Epithelial cell of proximal tubule (primary cell): ENCODE data around the gene CCDC195. TPM values are rescaled to one million over a fixed set of nuclear protein-coding genes. Genes with fewer than 3 reads are reported as not detected.

Experiments
- DNase-seq: peaks from one replicate; pipeline ENCODE4 v3.0.0-alpha.2; 2011; ENCODE audit warnings: low read depth
- H3K4me3 ChIP-seq: 2 replicates; pipeline ENCODE4 v1.5.1; 2011; ENCODE audit warnings: low read depth, mild to moderate bottlenecking, low read length
- CTCF ChIP-seq: conservative IDR thresholded peaks from 2 replicates; pipeline ENCODE4 v1.5.1; 2012; ENCODE audit warnings: low read depth, mild to moderate bottlenecking, low read length
- total RNA-seq: library from RNA; depleted of rRNA; stranded (reverse); fragments of >200 nt; gene quantifications from 2 replicates; pipeline ENCODE4 v1.2.3, GENCODE V29; 2015

The CCDC195 gene
- total RNA-seq, 1 donor from 2014 or later, result not detected

DNA sequence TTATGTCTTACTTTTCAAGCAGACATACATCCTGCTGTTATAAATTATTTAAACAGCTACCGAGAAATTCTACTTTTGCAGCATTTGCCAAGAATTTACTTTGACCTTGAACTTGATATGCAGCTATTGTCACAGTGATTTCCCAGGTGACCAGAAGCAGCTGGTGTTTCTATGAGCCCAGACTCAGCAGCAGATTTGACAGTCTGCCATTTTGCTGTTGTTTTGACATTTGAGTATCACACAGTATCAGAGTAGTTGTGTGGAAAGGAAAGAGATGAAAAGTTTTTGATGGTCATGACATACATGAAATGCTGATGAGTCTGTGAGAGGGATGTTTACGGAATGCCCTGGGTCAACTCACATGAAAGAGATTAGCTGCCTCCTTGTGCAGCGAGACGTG is 6.6 kb upstream of the CCDC195 start:
- TF ChIP-seq CTCF, result no peak
- H3K4me3 ChIP-seq, result no peak overlapping the region
- DNase-seq, result no peak

- no peak overlapping the region for H3K4me3 ChIP-seq
- no peak for DNase-seq
- no peak for TF ChIP-seq CTCF
These were observed 6.1 kb upstream of the CCDC195 start for GRCh38 chr2:224722250-224722649.

DNA sequence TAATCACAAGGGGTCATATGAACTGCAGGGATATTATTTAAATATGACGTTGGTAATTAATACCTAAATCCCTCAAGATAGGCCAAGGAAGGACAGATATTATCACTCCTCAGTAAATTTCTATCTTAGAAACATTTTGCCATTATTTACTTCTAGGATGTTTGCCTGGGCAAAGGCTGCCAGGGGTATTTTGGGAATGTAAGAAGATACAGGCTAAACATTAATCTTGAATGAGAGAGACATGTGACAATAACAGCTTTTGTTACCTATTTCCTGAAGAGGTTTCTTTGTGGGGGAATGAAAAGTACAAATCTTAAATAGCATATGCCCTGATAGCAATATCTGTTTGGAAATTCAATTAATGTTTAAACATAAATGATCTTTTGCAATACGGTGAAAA is 756 bp upstream of the CCDC195 start:
- no peak for DNase-seq
- TF ChIP-seq CTCF, result no peak
- H3K4me3 ChIP-seq, result no peak overlapping the region

GRCh38 chr2:224711859-224712665 is 4.1 kb downstream of the CCDC195 start:
- no peak for DNase-seq

GRCh38 chr2:224711381-224711780 is 4.8 kb downstream of the CCDC195 start:
- TF ChIP-seq CTCF, result no peak
- DNase-seq, result no peak
- H3K4me3 ChIP-seq, result no peak overlapping the region

More at GRCh38 chr2:224711859-224712665, 4.1 kb downstream of the CCDC195 start:
- no peak overlapping the region for H3K4me3 ChIP-seq
- TF ChIP-seq CTCF, result no peak

DNA sequence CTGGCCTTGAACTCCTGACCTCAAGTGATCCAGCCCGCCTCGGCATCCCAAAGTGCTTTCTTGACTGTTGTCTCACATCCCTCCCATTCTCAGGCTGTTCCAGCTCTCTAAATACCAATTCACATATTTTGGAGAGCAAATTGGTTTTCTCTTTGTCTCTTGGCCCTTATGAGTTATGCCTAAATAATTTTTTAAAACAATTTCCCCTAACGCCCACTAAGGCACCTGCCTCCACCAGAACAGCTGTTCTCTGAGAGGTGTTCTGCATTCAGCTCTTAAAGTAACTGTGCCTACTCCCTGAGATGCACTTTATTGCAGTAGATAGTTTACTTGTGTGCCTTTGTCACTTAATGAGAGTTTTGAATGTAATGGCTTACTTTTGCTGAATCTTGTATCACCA is 6.9 kb downstream of the CCDC195 start:
- no peak for TF ChIP-seq CTCF
- no peak overlapping the region for H3K4me3 ChIP-seq
- no peak for DNase-seq

DNA sequence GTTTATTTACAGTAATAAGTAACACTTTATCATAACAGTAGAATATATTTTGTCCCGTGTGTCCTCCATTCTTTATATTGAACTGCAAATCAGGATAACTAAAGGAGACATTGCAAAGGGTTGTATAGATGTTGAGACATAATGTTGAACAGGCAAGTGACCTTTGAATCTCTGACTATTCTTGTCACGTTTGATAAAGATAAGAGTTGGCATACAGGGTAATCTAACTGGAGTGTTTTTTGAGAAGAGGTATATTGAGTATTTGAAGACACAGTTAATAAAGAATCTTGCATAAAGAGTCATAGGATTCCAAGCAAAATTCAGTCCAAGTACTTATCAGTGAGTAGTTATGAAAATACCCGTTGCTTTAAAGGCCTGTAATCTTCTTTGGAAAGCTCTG is 21.7 kb downstream of the CCDC195 start:
- H3K4me3 ChIP-seq, result no peak overlapping the region
- TF ChIP-seq CTCF, result no peak
- no peak for DNase-seq
